Stimulated activated CD4-positive, alpha-beta T cell treated with anti-CD3 and anti-CD28 coated beads, Interleukin-12 subunit alpha, Interleukin-12 subunit beta, amount 100 ng/mL, for 24 hours (primary cell): ENCODE measurements around the gene FIG4.
"Not testable (repeated sequence)": the region's sequence is repeated elsewhere in the genome, so short reads cannot be mapped to it uniquely, and the experiment has no call there.

Source experiments
- DNase-seq, 2 experiments: peaks; one replicate each; pipeline ENCODE4 v3.0.0-alpha.2; 2020; ENCODE audit warnings: low read depth in 2 of 2

The FIG4 gene

DNA sequence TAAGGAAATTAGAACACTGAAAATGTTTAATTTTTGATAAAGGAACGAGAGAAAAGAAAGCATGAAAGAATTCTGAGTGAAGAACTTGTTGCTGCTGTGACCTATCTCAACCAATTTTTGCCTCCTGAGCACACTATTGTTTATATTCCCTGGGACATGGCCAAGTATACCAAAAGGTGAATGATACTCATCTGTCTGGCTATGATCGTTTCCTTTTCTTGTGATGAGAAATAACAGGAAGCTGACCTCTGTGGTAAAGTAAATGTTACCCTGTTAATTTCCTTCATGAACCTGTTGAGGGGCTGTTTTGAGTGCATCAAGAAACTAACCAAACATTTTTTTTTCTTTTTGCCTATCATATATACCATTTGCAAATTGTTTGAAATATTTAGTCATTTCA, 69.1 kb downstream of the FIG4 start:
- no peak for DNase-seq

DNA sequence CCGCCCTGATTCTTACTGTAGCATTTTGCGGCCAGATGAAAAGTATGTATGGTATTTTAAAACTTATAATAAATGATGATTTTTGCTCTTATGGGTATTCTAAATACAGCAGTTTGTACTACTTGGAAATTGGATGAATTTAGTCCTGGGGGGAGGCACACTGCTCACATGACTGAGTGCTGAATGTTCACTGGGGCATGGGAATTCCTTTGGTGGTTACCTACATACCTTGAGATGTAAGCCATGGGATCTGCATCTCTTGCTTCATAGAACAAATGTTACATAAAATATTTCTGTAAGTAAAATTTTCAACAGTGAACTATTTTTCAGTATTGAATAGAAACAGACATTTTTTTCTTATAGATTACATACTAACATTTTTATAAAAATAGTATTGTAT, 71.1 kb downstream of the FIG4 start:
- DNase-seq, result no peak

DNA sequence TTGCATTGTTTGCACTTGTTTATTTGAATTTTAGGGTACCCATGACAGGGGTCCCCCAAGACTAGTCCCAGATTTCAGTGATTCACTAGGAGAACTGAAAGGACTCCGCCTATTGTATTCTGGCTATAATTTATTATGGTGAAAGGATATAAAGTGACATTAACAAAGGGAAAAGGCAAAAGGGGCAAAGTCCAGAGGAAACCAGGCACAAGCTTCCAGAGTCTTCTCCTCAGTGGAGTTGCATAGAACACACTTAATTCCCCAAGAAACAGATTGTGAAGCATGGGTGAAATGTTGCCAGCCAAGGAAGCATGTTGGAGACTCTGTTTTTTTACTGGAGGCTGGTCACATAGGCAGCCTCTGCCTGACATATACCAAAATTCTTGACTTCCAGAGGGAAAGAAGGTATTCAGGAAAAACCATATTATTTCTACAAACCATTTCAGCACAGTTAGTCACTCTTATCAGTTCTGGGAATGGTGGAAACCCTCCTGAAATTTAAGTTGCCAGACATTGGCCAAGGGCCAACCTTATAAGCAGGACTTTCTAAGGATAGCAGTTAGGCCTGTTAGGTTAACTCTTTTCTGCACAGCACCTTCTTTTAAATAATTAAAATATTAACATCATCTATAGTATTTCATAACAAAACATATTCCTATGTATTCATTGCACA, 71.8 kb downstream of the FIG4 start:
- no peak for DNase-seq

DNA sequence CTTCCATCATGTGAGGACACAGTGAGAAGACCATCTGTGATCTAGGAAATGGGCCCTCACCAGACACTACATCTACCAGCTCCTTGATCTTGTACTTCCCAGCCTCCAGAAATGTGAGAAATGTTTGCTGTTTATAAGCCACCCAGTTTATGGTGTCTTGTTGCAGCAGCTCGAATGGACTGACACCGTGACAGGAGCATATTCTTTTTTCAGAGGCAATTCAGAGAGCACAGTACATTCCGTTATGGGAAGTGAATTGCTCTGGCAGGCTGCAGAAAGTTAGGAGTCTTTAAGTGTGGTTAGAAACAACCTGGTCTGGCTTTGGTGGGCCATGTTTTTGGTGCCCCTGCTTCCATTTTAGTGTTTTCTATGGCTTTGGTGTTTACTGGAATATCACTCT, 75.1 kb downstream of the FIG4 start:
- no peak for DNase-seq

DNA sequence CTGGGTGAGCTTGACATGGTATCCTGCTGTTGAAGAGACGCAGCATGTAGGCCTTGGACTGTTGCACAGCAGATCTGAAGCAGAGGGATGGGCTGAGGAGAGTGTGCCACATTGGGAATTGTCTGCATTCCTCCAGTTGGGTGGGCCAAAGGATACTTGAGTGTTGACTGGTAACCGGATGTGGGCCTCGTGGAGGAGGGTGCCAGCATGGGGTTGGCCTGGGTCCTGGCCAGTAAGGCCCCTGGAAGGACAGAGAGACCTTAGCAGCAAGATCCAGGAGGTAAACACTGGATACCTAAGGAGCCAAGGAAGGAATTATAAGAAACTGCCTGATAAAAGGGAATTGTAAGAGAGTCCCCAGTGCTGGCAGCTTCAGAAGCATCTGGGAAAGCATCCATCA, 76.9 kb downstream of the FIG4 start:
- DNase-seq, result no peak

DNA sequence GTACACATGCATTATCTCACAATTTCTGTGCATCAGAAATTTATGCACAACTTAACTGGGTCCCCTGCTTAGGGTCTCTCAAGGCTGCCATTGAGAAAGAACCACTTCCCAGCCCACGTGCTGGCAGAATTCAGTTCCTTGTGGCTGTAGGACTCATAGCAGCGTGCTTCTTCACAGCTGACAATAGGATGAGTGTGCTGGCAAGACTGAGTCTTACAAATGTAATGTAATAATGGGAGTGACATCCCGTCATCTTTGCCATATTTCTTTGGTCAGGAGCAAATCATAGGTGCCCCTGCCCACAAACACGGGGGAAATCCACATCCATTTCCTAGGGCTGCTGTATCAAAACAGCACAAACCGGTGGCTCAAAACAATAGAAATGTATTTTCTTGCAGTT, 77.4 kb downstream of the FIG4 start:
- no peak for DNase-seq

DNA sequence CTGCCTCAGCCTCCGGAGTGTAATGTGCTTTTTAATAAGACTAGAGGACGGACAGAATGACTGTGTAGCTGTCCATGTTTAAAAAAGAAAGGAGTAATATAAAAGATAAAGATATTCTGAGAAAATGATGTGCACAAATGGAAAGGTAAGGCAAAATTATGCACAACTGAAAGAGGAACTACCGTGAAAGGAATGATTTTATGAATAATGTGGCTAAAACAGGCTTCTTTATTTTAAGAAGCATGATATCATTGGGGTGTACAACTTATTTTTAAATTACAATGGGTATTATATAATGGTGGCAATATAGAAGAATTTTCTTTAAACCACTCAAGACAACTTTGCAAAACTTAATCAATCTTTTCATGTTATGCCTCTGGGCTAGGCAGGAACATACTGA, 78.1 kb downstream of the FIG4 start:
- DNase-seq, result no peak

DNA sequence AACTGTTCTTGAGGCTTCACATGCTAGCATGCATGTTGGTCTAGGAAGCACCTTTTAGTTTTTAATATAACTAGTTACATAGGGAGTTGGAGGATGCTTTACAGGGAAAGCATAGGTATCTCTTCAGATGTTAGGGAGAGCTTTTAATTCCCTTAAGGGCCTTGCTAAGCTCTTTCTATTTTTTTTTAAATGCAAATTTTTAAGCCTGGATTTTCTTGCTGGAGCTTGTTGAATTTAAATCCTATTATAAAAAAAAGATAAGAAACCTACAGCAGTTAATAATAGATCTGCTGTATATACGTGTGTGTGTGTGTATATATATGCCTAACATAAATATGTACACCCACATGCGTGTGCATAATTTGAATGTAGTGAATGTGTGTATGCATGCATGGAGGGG, 79.0 kb downstream of the FIG4 start:
- DNase-seq, result no peak

DNA sequence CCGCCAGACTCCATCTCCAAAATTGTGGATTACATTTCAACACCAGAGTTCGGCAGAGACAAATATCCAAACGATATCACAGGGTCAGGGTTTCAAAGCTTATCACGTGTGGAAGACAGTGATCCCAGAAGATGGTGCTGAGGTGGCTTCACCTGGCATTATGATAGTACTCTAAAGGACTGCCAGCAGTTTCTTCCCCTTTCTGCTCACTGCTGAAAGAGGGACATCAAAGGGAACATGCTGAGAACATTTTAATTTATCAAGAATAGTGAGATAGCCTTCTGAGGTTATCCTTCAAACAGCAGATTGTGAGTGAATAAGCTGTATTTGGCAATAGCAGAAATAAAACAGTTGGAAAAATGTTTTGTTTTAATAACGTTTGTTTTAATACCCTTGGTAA, 79.7 kb downstream of the FIG4 start:
- no peak for DNase-seq

DNA sequence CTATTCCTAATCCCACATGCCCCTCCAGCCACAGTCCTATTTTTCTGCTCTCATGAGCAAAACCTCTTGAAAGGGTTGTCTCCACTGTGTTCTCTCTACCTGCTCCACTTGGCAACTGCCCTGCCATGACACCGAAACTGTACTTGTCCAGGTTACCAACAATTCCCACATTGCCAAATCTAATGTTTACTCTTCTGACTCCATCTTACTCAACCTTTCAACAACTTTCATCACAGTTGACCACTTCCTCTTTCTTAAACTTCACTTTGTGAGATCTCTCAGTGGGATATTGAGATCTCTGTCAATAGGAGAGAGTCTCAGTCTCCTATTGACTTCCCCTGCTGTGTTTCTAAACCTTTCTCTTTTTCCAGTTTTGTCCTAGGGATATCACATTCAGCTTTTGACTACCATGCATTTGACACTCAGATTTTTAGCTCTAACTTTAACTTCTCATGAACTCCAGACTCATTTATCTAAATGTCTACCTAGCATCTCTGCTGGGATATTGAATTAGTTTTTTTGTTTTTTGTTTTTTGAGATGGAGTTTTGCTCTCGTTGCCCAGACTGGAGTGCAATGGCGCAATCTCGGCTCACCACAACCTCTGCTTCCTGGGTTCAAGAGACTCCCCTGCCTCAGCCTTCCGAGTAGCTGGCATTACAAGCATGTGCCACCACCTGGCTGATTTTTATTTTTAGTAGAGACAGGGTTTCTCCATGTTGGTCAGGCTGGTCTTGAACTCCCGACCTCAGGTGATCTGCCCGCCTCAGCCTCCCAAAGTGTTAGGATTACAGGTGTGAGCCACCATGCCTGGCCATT, 81.1 kb downstream of the FIG4 start:
- not testable (repeated sequence) for DNase-seq

DNA sequence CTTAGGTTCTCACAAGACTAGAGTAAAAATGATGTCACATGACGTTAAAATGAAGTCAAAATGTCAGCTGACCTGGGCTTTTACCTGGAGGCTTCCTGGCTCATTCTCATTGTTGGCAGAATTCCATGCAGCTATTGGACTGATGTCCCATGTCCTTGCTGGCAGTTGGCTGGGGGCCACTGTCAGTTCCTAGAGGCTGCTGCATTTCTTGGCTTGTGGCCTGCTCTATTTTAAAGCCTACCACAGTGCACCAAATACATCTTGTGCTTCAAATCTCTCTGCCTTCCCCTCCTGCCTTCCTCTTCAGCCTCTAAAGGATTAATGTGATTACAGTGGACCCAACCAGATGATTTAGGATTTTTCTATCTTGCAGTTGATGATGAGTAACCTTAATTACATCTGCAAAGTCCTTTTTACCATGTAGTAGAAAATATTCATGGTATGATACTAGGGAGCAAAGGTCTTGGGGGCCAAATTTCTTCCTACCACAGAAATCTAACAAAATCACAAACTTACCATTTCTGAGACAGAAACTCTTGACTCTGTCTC, 81.9 kb downstream of the FIG4 start:
- no peak for DNase-seq

DNA sequence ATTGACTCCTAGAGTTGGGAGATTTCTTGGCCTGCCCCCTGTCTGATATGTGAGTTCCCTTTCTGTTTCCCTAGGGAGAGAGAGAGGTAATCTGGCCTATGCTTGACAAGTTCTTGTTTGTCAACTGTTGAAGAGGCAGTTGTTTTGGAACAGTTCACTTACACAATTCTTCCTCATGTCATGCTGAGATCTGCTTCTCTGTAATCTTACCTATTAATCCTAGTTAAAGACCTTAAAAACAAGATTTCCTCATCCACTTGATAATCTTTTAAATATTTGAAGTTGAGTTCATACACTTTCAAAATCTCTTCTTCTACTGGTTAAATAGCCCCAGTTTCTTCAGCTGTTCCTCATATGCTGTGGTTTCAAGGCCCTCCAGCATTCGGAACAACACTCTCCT, 89.9 kb downstream of the FIG4 start:
- no peak for DNase-seq

DNA sequence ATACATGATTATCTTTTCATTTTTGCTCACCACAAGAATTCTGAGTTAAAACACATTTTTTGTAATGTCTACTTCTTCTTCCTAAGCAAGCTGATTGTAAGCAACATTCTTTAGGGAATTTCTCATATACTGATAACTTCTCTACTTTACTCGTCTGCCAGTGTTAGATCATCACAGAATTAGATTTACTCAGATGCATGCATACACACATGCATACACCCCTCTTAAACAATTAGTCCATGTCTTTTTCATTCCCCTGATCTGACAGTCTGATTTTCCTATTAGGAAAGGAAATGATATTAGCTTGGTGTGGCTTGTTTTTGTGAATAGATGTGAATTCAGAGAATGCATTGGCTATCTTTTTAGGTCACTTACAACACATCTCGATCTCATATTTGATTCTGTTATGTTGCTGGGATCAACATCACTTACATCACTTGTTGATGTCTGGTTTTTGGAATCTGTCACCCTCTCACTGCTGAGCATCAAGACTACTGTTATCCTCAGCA, 91.4 kb downstream of the FIG4 start:
- no peak for DNase-seq

DNA sequence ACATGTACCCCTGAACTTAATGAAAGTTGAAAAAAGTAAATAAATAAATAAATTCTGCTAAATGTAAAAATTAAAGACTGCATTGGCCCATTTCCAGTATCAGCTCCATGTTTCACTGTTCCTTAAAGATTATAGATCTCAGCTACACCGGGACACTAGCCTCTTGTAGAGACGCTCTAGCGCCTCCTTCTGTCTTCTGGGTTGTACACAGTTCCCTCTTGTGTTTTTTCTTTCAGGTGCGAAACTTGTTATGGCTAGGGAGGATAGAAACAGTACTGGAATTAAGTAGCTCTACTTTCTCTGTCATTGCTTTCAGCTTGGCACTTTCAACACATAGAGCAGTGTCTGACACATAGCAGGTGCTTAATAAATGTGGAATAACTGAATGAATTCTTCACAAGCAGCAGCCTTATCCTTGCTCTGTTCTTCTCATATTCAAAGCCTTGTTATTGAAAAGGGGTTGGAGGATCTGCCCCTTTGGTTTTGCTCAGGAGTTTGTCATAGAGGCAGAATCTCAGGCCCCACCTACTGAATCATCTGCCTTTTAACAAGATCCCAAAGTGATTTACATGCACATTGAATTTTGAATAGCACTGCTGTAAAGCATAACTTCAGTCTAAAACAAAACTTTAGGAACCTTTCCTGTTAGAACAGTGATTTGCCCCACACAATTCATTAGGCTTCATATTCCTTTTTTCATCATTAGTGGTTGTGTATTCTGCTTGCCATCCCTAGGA, 92.3 kb downstream of the FIG4 start:
- no peak for DNase-seq

DNA sequence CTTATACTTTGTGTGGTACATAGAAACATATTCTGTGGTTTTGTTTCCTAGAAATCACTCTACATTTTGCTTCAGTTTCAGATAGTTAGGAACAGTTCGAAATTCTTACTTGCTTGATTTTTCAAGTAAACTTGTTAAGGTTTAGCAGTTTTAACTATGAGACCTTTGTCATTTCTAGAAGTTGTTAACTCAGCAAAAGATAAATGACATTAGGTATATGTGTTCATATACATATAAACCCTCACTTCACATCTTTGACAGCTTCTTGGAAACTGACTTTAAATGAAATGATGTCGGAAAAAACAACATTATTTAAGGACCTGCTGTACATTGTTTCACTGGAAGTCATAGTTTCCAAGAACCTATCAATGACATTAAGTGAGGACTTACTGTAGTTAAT, 96.2 kb downstream of the FIG4 start:
- no peak for DNase-seq

DNA sequence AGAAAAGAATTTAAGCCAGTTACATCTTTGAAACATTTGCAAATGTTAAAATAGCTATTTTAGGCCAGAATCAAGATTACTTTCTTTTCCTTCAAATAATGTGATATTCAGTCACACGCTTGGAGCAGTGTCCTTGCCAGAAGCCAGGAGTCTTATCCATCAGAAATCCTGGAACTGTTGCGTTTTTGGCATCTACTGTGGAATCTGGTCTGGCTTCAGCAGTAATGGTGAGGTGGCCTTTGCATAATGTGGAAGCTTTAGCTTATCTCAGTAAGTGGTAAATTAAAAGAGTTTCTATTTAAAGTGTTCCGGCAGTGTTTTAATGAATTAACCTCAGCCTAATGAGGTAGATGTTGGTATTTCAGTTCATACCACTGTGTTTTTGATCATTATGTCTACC, 97.6 kb downstream of the FIG4 start:
- DNase-seq, result no peak

DNA sequence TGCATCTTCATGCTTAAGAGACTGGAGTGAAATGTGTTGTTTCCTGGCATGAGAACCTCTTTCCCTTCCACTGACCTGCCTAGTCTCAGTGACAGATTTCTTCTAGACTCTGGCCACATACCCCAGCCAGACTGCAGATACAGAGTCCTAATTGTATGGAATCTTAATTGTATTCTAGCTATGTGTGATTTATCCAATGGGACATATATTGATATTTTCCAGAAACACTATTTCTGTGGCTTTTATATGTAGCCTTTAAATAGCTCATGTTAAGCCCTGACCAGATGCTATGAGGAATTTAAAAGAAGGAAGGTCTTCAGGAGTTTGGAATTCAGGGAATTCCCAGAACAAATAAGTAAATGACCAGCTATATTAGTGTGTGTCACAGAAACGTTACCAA, 99.0 kb downstream of the FIG4 start:
- no peak for DNase-seq

DNA sequence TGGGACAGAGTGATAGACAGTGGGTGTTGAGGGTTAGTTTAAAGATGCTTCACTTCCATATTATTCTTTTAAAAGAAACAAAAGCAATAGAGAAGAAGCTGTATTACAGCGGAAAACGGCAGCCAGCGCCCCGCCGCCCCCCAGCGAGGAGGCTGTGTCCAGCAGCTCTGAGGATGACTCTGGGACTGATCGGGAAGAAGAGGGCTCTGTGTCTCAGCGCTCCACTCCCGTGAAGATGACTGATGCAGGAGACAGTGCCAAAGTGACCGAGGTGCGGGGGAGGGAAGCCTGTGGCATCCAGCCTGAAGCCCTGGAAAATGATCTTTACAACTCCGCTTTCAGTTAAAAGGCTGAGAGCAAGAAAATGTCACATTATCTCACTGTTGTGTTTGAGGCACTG, 100.2 kb downstream of the FIG4 start:
- no peak for DNase-seq

DNA sequence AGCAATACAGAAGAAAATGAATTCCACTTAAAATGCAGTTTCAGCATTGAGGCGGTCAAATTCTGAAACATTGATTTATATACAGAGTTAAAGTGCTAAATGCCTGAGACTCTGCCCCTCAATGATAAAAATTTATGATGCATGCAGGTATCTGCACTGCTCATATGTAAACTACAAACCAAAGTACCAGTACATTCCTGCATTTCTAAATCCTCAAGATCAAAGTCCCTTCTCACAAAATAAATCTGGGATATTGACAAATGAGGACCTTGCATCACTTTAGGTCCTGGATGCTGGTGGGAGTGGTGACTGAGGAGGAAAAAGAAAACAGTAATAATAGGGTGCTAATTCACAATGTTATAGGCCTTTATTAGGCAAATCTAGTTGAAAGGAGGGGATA, 101.9 kb downstream of the FIG4 start:
- no peak for DNase-seq

DNA sequence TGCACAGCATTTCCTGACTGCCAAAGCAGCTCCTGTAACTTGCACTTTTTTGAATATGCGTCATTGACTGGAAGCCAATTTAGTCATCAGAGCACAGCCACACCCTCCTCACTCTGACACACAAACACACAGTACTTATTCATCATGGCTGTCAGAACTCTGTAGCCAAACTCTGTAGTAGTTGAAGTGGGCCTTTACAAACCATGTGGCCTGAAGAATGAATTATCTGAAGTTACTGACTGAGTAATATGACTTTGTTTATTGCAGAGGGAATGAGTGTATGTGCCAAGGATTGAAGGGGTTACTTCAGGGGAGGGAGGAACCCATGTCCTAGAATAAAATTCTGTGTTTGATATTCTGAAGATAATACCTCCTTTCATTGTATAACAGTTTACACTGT, 102.7 kb downstream of the FIG4 start:
- DNase-seq, result no peak

DNA sequence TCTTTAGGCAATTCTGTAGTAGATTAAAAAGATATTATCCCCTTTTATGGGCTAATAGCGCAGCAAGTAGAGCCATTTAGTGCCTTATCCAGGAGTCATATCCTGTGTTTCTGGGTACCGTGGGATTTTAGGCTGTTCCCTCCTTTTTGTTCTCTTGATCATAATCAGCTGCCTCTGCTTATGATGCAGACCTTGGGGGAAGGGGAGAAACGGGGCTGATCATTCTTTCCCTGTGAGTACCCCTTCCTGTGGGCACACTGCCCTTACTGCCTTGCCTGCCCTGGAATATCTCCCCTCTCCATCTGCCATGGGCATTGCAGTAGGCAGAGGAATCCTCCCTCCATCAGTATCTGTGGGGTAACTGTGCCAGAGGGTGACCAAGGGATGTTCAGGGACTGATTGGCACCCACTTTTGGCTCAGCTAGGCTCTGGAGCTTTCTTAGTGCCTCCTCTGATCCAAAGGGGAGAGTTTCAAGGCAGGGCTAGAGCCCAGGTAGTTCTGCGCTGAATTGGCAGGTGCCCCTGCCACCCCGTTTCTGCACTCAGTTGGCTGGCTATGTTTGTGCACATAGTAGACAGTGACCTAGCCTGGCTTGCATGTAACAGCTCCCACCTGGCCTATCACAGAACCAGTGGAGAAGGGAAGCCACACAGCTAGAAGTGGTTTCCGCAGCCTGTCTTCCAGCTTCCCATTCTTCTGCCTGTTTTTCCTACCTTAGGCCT, 103.3 kb downstream of the FIG4 start:
- no peak for DNase-seq
